PFSK-1 (cell line): Measurements from ENCODE around the gene GALNT9.

Experiments used
- FOXP2 ChIP-seq: optimal IDR thresholded peaks from 2 replicates; pipeline ENCODE3; 2011; ENCODE audit warnings: borderline replicate concordance, control low read depth, inconsistent platforms; ENCODE audit not compliant: insufficient read depth; ENCODE audit errors: extremely low read length, extremely low read depth
- POLR2AphosphoS5 ChIP-seq: IDR thresholded peaks from 2 replicates; pipeline ENCODE4 v1.6.1; 2012; ENCODE audit warnings: low read depth, mild to moderate bottlenecking, control low read depth, low read length, moderate library complexity
- REST ChIP-seq, 2 experiments: IDR thresholded peaks; 2 replicates each; pipeline versions ENCODE4 v1.6.1 to v1.8.0; 2011 to 2012; ENCODE audit warnings: low read depth in 2 of 2, low read length in 2 of 2, control low read depth in 1 of 2, inconsistent platforms in 1 of 2, mild to moderate bottlenecking in 1 of 2, moderate library complexity in 1 of 2; ENCODE audit not compliant: insufficient read depth in 1 of 2
- SIN3A ChIP-seq: IDR thresholded peaks from 2 replicates; pipeline ENCODE4 v1.6.1; 2012; ENCODE audit warnings: mild to moderate bottlenecking, low read length, moderate library complexity, borderline replicate concordance; ENCODE audit not compliant: insufficient read depth
- TAF1 ChIP-seq: IDR thresholded peaks from 2 replicates; pipeline ENCODE4 v1.6.1; 2012; ENCODE audit warnings: low read length, control low read depth, borderline replicate concordance; ENCODE audit not compliant: insufficient read depth

Gene GALNT9

GRCh38 chr12:132345561-132346200, 16.3 kb upstream of the GALNT9 start:
- TF ChIP-seq SIN3A = no peak
- TF ChIP-seq REST (IDR thresholded peaks at IDR 0.05; ENCODE audit: insufficient read depth in 1 of 2, low read depth in 2 of 2, low read length in 2 of 2) = no peak
- TF ChIP-seq FOXP2 = no peak
- TF ChIP-seq POLR2AphosphoS5 = no peak
- TF ChIP-seq TAF1 = no peak

GRCh38 chr12:132345126-132345525, 15.7 kb upstream of the GALNT9 start:
- TF ChIP-seq REST (IDR thresholded peaks at IDR 0.05; ENCODE audit: insufficient read depth in 1 of 2, low read depth in 2 of 2, low read length in 2 of 2) (no peak), POLR2AphosphoS5 (no peak), TAF1 (no peak), SIN3A (no peak), FOXP2 (no peak)

DNA sequence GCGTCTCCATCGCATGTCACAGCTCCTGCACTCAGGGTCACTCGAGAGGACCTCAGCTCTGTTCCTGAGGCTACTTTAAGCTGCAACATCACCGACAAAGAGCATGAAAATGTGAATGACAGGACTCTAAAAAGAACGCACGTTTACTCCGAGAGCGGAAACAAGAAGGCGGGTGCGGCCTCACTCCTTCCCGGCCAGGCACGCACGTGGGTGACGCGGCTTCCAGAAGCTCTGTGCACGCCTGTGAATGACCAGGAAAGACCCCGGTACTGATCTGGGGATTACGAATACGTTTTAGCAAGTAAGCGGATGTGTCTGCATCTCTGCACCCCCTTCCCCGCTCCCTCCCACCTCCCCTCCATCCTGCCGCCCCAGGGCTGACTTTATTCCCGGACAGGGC, 15.2 kb upstream of the GALNT9 start:
- TF ChIP-seq SIN3A (no peak), TAF1 (no peak), FOXP2 (no peak), POLR2AphosphoS5 (no peak), REST (IDR thresholded peaks at IDR 0.05; ENCODE audit: insufficient read depth in 1 of 2, low read depth in 2 of 2, low read length in 2 of 2) (no peak)

DNA sequence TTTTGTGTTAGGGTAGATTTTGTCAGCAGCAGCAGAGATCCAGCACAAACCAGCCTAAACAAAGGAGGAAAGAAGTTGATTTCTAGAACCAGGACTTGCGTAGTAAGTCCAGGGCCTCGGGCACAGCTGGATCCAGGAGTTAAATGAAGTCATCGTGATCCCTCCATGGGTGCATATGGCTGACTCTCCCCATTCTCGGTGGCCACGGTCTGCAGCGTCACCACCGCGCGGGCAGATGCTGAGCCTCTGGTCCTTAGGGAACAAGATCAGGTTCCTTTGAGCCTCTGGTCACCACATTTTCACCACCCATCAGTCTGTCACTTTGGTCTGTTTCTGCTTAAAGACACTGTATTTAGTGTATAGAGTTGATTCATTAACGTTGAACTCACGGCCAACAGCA, 14.8 kb upstream of the GALNT9 start:
- no peak for TF ChIP-seq POLR2AphosphoS5
- no peak for TF ChIP-seq SIN3A
- no peak for TF ChIP-seq FOXP2
- TF ChIP-seq REST (IDR thresholded peaks at IDR 0.05; ENCODE audit: insufficient read depth in 1 of 2, low read depth in 2 of 2, low read length in 2 of 2) = no peak
- TF ChIP-seq TAF1 = no peak

GRCh38 chr12:132343294-132344004, 14.1 kb upstream of the GALNT9 start:
- TF ChIP-seq TAF1 (no peak), SIN3A (no peak), FOXP2 (no peak), REST (IDR thresholded peaks at IDR 0.05; ENCODE audit: insufficient read depth in 1 of 2, low read depth in 2 of 2, low read length in 2 of 2) (no peak), POLR2AphosphoS5 (no peak)
